SW480 (cell line): ENCODE data around the gene VWA7.

ENCODE experiments used
- DNase-seq: peaks from one replicate; pipeline ENCODE4 v3.0.0-alpha.2; 2016; ENCODE audit warnings: low spot score

VWA7 gene

DNA sequence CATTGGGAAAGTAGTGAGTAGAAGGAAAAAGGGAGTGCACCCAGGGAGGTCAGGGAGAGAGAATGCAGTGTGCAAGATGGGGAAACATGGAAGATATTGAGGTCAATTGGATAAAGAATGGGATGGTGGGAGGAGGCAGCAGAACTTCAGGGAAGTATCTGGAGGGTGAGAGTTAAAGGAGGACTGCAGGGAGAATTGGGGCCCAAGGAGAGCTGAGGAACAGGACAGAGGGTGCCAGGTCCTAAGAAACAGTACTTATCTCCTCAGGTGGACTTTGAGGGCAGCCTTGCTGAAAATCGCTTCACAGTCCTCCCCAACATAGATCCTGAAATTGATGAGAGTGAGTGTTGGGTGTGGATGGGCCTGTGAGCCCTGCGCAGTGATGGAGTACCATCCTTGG lies 18.8 kb downstream of the VWA7 start:
- DNase-seq: no peak

DNA sequence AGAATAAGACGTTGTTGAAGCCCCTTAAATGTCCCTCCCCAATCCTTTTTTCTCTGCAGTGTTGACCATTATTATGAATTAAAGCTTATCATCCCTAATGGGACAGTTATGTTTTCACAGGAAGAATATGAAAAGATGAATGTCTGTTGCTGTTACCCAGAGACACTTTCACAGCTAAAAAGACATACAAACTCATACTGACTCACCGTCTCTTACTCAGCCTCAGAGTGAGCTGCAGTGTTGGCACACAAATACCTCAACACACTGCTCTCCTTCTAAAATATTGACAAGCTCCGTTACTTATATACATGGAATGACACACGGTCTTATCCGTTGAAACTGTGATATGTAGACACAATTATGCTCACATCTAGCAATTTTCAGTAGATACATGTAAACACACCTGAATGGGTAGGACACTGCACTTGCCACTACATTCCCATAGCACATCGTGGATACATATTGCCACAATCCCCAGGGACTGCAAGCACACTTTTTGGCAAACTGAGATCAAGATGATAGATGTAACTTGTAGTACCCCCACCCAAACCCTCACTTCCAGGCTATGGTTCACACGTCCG lies 24.3 kb downstream of the VWA7 start:
- DNase-seq: no peak

DNA sequence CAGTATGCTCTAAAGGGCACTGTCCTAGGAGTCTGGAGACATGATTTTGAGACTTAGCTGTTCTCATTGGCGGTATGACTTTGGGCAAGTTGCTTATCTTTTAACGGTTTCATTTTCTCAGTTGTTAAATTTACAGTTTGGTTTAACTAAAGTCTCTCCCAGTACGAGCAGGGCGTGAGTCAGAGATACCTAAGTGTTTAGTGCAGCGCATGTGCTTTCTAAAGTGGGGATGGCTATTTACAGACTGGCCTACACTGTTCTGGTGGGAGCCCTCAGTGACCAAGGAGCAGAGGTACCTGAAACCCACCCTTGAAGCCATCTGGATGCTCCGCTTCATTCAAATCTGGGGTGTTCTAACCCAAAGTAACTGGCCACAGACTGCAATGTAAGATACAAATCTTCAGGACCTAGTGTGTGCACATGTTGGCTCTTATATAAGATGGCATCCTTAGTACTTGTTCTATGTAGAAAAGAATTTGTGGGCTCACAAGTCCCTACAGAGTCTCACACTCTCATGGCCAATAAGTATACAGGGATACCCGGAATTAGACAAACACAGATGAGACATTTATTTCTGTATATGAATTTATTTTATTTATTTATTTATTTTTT lies 26.6 kb downstream of the VWA7 start:
- no peak for DNase-seq

DNA sequence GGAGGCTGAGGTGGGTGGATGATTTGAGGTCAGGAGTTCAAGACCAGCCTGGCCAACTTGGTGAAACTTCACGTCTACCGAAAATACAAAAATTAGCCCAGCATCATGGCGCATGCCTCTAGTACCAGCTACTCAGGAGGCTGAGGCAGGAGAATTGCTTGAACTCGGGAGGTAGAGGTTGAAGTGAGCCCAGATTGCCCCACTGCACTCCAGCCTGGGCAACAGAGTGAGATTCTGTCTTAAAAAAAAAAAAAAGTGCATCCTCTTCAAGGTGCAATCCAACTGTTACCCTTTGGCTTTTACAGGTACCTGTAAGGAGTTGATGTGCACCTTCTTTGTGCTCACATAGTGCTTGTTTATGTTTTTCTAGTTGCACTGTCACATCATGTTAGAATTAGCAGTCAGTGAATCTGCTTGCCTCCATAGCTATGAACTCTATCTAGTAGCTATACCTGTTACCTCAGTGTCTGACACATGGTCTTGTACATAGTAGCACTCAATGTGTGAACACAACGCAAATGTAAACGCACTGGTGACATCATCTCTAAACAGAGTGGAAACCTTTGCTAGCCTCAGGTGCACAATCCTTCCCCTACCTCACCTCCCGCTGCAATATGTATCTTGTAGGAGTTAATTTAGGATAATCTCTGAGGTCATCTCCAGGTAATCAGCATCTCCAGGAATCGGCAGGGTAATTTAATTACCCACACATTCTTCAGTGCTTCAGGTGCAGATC lies 27.7 kb downstream of the VWA7 start:
- DNase-seq: no peak

DNA sequence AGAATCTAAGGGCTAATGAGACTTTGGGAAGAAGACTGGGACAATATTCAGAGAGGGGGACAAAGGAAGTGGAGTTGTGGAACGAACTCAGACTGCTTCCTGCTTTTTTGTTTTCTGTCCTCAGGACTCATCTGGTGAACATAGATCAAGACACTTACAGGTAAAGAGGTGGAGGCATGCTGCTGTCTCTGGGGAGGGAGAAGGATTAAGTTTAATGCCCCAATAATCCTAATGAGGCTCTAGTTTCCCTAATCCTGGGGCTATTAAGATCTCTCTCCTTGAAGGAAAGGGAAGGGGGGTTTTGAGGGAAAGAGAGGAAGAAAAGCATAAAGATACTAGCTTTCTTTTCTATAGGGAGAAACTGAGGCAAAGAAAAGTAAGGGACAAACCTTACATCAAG lies 32.7 kb downstream of the VWA7 start:
- DNase-seq: no peak

DNA sequence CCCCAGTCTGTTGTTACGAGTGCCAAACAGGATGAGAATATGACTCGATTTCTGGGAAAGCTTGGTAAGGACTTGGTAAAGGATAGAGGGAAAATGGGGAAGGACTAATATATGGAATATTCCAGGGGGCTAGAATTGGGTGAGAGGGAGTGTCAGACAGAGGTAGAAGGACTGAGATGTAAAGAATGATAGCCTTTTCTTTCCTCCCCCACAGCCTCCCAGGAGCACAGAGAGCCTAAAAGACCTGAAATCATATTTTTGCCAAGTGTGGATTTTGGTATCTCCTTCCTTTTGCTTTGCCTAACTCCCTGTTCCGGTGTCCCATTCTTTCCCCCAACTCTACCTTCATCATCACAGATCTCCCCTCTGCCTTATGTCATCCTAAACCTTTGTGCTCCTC lies 34.2 kb downstream of the VWA7 start:
- no peak for DNase-seq

DNA sequence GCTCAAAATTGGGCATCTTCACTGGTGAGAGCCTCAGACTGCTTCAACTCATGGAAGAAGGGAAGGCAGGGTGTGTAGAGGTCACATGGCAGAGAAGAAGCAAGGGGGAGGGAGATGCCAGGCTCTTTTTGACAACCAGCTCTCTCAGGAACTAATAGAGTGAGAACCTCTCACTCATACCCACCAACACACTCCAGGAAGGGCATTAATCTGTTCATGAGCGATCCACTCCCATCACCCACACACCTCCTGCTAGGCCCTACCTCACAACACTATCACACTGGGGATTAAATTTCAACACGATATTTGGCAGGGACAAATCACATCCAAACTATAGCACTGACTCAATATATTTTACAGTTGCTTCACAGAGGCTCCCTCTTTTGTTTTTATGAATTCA lies 35.3 kb downstream of the VWA7 start:
- DNase-seq: no peak

DNA sequence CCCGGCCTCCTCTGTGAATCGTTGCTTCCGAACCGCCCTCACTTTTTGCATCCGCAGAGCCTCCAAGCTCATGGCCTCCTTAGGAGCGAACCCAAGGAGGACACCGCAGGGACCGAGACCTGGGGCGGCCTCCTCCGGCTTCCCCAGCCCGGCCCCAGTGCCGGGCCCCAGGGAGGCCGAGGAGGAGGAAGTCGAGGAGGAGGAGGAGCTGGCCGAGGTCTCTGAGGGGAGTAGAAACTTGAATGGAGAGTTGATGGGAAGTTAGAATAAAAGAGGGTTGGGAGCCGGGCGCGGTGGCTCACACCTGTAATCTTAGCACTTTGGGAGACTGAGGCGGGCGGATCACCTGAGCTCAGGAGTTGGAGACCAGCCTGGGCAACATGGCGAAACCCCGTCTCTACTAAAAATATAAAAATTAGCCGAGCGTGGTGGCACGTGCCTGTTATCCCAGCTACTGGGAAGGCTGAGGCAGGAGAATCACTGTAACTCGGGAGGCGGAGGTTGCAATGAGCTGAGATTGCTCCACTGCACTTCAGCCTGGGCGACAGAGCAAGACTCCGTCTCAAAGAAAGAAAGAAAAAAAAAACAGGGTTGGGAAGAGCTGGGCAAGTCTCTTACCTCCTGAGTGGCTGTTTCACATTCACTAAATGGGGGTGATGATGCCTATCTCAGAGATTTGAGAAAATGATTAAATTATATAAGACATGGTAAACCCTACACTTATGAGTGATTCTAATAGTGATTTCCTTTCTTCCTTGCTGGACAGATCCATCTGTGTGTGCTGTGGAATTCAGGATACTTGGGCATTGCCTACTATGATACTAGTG lies 36.5 kb downstream of the VWA7 start:
- DNase-seq: no peak

DNA sequence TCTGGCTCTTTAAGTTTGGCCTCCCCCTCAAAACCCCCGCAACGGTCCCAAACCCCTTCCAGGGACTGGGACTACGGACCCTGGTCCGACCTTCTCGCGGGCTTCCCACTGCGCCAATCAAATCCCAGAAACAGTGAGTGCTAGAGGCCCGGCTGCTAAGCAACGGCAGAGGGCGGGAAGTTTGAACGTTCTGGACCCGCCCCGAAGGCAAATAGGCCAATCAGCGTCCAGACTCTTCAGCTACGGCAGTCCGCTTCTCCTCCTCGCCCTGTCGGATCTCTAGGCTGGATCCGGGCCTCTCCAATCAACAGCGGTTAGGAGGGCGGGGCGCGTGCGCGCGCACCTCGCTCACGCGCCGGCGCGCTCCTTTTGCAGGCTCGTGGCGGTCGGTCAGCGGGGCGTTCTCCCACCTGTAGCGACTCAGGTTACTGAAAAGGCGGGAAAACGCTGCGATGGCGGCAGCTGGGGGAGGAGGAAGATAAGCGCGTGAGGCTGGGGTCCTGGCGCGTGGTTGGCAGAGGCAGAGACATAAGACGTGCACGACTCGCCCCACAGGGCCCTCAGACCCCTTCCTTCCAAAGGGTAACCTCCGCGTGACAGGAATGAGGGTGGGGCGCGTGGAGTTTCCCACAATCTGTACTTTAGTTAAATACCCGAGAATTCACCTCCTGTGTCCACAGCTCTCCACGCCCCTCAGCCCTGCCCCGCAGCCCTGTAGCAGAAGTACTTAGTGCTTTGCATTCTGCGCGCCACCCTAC lies 37.3 kb downstream of the VWA7 start, which contains the start of gene MSH5:
Gene MSH5, plus strand, starts transcription at position 367 of the 758 bp plus-strand sequence. CDS start 462 bp downstream, outside the sequence.
- DNase-seq: peak; percentile 98

DNA sequence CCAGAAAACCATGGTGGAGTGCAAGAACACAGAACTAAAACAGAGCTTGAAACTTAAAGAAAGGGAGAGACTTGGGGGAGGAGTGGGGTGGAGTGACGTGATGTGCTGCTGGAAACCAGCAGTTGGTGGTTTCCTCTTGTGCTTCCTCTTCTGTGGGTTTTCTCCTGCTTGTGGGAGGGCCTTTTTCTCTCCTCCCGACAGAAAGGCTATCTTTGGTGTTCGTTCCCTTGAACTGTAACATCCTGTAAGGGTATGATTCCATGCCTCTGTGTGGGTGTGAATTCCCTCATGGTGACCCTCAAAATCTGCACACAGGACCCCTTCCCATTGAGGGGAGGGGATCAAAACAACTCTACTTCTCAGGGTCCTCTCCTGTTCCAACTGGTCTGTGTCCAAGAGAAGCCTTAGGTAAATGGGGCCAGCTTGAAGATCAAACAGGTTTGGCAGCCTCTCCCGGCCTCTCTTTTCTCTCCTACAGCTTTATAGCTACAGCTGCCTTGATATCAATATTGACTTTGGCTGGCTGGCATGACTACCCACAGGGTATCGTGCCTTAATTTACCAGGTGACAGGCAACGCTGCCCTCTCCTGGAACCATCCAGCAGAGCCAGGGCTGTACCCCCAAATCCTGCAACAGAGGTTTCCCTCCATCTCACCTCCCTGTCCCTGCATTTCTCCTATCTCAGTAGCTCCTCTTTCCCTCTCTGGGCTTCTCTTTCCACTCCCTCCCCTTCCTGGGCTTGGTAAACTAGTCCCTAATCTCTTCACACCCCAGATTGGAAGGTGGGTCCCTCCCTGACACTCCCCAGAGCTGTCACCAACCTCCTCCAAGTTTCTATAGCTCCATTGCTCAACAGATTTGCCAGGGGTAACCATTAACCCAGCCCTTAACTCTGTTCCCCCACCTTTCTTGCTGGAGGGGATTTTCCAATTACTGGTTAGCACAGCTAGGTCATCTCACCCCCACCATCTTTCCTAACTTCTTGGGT lies 38.8 kb downstream of the VWA7 start:
- peak; percentile 90 for DNase-seq

DNA sequence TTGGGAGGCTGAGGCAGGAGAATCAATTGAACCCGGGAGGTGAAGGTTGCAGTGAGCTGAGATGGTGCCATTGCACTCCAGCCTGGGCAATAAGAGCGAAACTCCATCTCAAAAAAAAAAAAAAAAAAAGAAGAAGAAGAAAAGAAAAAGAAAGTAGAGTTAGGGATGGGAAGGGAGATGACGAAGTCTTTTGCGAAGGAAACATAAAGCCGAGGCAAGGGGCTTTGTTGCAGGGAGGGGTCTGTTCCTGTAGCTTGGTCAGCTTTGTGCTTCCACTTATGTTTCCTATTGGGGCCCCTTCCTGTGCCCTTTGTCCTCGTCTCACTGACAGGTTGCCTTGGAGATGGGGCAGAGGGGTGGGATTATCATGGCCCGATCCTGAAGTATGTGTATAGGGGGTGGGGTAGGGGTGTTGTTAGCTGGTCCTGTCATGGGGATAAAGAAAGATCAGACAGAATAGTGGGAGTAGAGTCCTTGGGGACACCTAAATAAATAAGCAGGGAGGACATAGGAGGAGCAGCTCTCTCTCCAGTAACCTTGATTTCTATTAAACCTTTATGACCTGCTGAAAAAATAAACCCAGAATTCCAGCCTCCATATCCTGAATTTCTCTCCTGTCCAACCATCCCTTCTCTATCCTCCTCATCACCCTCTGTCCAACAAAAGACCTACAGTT lies 39.7 kb downstream of the VWA7 start:
- peak; percentile 68 for DNase-seq

DNA sequence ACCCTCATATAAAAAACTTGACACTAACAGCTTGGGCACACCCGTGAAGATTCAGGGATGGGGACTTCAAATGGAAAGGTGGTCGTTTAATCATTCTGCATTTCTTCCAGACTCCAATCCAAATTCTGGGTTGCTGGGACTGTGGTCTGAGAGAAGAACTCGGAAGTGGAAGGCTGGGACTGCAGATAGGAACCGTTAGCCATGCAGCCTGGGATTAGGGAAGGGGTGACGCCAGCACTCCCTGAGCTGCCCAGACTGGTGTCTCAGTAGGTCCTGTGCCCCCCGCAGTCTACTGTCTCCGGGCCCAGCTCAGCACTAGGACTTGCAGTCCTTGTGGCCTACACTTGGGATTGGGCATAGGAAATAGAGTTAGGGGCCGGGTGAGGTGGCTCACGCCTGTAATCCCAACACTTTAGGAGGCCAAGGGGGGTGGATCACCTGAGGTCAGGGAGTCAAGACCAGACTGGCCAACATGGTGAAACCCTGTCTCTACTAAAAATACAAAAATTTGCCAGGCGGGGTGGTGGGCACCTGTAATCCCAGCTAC lies 40.3 kb downstream of the VWA7 start:
- no peak for DNase-seq

DNA sequence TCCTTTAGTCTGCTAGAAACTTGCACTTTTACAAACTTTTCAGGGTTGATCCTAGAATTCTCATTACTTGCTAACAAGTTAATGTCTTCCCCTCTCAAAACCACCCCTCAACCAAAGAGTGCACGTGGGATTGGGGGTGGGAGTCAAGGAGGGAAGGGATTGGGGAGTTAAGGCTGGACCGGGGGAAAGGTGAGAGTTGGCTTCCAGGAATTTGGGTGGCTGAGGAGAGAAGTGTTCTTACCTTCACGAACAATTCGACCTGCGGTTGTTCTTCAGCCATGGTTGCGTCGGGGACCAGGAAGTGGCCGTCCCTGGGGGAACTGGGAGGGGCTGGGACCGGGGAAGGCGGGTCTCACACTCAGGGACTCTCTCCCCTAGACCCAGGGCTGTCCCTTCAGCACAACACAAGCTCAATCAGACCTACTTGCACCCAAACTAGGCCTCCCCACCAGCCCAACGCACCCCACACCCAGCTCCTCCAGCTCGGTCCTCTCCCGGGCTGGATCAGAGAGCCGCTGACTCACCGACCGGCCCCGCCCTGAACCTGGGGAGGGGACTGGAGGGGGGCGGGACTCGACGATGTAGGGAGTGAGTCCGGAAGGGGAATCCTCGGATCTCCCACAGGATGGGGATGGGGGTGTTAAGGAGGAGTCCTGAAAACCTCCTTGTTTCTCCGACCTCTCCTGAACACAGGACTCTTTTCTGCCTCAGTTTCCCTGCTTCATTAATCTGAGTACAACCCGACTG lies 40.9 kb downstream of the VWA7 start, which contains the start of gene CLIC1:
Gene CLIC1, minus strand, starts transcription at position 510 of the 747 bp plus-strand sequence. Its CDS starts 230 bp downstream, at position 280.
- peak; percentile 77 for DNase-seq

DNA sequence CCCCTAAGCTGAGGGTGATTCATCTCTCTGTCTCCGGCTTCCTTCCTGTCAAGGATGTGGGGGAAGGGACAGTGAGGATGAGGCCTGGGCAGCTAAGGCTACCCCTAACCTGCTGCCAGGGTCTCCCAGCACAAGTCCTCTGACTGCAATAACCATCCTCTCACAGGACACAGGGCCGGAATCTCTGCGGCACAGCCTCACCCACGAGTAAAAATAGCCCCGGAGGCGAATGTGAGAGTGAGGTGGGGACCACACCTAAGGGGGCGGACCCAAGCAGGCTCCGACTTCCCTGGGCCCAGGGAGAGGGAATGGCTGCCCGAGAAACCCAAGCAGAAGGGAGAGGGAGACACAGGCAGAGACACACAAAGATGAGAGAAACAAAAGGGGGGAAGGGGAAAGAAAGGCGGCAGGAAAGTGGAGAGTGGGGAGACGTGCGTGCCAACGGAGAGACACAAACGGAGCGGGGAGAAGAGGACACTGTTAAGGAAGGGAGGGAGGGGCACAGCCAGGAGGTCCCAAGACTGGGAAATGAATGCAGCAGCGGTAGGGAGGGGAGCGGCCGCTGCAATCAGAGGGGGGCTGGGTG lies 42.2 kb downstream of the VWA7 start:
- peak; percentile 63 for DNase-seq

DNA sequence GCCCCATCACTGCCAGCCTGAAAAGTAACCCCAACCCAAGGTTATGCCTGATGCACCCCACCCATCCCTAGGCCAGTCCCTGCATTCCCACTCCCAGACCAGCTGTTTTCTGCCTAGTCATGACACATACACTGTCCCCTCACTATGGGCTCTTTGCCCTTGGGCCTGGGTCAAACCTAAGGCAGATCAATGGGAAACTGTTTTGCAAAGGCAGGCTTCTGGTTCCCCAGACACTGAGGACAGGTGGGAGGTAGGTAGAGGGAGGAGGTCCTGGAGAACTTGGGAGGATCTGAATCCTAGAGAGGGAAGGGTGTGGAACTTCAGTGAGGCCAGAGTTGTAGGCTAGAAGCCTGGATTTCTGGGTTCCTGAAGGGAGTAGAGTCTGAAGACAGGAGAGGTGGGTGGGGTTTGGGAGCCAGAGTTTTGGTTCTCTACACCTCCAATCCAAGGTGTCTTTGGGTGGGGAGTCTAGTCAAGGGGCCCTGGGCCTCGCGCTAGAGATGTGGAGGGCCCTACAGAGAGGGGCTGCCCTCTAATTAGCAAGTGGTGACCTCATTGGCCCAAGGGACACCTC lies 42.8 kb downstream of the VWA7 start:
- DNase-seq: no peak

DNA sequence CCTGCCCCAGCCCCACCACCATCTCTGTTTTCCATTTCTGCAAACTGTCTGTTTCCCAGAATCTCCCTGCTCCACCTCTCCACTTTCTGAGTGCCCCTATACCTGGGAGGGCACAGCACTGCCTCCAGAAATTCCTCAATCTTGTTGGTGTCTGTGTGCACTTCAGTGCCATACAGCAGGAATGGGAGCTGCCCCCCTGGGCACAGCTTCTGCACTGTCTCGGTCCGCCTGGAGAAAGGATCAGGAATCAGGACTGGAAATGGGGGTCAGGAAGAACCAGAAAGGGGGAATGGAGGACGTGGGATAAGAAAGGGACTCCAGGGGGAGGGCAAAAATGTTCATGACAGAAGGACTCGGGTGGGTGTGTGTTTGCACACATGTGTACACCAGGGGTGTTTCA lies 43.4 kb downstream of the VWA7 start:
- no peak for DNase-seq

DNA sequence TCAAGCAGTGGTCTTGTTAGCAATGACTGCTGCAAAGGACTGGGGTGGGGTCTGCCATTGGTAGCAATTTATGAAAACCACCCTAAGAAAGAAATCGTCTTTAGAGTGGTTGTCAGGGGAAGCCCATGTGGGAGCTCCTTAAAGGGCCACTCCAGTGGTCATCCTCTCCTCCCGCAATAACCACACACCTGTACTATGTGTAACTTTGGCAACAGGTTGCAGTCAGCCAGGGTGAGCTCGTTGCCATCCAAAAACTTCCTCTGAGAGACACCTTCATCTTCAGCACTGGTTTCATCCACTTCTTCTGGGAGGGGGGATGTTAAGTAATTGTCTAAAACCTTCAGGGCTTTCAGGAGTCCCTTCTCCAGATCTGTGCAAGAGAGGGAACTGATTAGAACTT lies 45.1 kb downstream of the VWA7 start:
- DNase-seq: no peak

DNA sequence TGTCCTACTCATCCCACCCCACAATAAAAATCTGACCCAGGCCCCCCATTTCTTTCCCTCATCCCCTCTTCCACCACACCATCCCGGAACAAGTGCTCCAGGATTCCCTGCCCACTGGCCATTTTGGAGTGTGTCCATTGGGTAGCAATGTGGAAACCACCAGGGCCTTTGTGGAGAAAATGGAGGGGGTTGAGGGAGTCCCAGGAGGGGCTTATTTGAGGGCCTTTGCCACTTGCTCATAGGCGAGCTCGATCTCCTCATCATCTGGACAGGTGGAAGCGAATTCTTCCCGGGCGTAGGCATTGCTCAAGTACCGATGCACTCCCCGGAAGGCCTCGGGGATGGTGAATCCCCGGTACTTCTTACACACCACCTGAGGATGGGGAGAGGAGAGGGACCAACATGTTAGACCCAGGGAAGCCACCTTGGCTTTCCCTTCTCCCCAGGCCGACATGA lies 46.5 kb downstream of the VWA7 start:
- no peak for DNase-seq
